Stimulated activated CD4-positive, alpha-beta T cell treated with anti-CD3 and anti-CD28 coated beads, TNF-alpha, amount 100 ng/mL, for 48 hours (primary cell): ENCODE measurements around the gene HEXIM2.
"Not testable (repeated sequence)": the region's sequence is repeated elsewhere in the genome, so short reads cannot be mapped to it uniquely, and the experiment has no call there.

Experiments used
- DNase-seq, 3 donors: peaks; one replicate each; pipeline ENCODE4 v3.0.0-alpha.2; 2020; ENCODE audit warnings: low read depth in 3 of 3

HEXIM2 gene

GRCh38 chr17:45161288-45162024 is at the start of gene HEXIM2:
Gene HEXIM2, plus strand, starts transcription at chr17:45161875. Its CDS starts 919 bp downstream, at chr17:45162794.
- DNase-seq = peak; percentile 95 to 97 (median 95)

- no peak for DNase-seq
These were observed 48.9 kb upstream of the HEXIM2 start for GRCh38 chr17:45112559-45113423.

GRCh38 chr17:45113424-45113754 is 48.3 kb upstream of the HEXIM2 start:
- DNase-seq = no peak

- no peak for DNase-seq
These were observed 47.4 kb upstream of the HEXIM2 start for GRCh38 chr17:45114117-45114932.

GRCh38 chr17:45115015-45115625 is 46.6 kb upstream of the HEXIM2 start:
- no peak for DNase-seq

GRCh38 chr17:45115871-45116270 is 45.8 kb upstream of the HEXIM2 start:
- no peak for DNase-seq

- DNase-seq = no peak
These were observed 45.1 kb upstream of the HEXIM2 start for GRCh38 chr17:45116434-45117016.

- DNase-seq = no peak
These were observed 44.3 kb upstream of the HEXIM2 start for GRCh38 chr17:45117334-45117733.

- no peak for DNase-seq
These were observed 43.6 kb upstream of the HEXIM2 start for GRCh38 chr17:45117848-45118646.

GRCh38 chr17:45118691-45119090 is 43.0 kb upstream of the HEXIM2 start:
- DNase-seq = no peak

GRCh38 chr17:45119964-45120363 is 41.7 kb upstream of the HEXIM2 start:
- no peak for DNase-seq

GRCh38 chr17:45120558-45120957 is 41.1 kb upstream of the HEXIM2 start:
- no peak for DNase-seq

GRCh38 chr17:45121055-45121454 is 40.6 kb upstream of the HEXIM2 start:
- DNase-seq = no peak

GRCh38 chr17:45123076-45123770 is 38.5 kb upstream of the HEXIM2 start:
- no peak for DNase-seq

GRCh38 chr17:45123930-45124796 is 37.5 kb upstream of the HEXIM2 start:
- DNase-seq = no peak

GRCh38 chr17:45124797-45125122 is 36.9 kb upstream of the HEXIM2 start:
- not testable (repeated sequence) for DNase-seq

- DNase-seq = no peak
These were observed 36.2 kb upstream of the HEXIM2 start for GRCh38 chr17:45125509-45125908.

GRCh38 chr17:45127207-45127547 is 34.5 kb upstream of the HEXIM2 start:
- DNase-seq = no peak
